ENCODE measurements around the gene OMG.
"Not testable (repeated sequence)": the region's sequence is repeated elsewhere in the genome, so short reads cannot be mapped to it uniquely, and the experiment has no call there.

The OMG gene

GRCh38 chr17:31307640-31308039 is 10.6 kb upstream of the OMG start:
- no peak for DNase-seq

DNA sequence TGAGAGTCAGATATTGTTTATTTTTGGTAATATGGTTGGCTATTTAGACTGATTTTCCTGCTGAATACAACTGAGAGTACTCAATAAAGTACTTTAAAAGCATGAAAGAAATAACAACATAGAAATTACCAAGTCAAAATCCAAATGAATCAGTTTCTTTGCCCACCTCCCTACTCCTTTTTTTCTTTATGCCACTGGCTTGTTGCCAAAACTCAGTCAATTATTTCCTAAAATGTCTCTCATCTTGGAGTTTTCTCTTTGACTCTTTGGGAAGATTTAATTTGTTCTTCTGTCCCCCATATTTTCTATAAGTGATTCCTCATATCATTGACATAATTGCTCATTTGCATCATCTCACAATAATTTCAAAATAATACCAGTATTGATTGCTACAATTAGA is 2.6 kb upstream of the OMG start:
- no peak for DNase-seq

GRCh38 chr17:31296142-31296541 is 897 bp downstream of the OMG start:
- no peak for DNase-seq

DNA sequence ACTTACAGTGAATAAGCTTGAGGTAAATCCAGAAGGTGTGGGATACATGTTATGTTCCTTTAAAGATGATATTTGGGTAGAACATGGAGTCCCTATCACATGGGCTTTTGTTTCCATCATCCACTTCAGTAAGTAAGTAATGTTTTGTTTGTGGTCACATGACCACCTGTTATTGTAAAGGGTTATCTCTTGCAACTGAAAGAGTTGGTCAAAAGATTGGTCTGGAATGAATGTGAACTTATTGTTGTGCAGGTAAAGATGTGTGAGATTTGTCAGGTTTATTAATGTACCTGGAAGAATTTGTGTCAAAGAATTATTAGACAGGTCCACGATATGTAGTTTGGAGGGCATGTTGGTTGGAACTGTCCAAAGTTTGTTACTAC is 1.6 kb downstream of the OMG start:
- no peak for DNase-seq

DNA sequence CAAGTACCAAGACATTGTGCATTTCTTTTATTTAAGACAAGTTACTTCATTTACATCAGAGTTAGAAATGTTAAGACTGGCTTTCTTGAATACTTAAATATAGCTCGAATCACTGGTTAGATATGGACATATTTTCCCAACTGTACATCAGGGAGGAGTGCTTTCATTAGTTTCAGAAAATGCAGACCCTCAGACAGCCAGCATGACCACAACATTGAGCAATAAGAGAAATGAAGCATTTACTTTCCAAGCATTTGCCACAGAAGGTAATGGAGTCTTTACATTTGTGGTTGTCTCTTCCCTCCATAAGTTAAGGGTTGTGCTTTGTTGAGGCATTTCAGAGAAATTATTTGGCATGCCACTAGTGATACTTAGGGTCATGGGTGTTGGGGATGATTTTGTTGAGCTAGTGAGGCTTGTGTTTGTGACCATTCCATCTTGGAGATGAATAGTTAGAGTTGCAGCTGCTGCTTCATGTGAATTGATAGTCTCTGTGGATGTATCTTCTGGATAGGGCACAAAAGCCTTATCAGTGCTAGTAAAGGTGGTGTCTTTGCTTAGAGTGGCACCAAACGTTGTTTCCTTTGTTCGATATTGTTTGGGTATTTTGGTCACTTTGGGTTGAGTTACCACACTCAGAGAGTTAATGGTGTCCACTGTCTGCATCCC is 2.1 kb downstream of the OMG start:
- no peak for DNase-seq

DNA sequence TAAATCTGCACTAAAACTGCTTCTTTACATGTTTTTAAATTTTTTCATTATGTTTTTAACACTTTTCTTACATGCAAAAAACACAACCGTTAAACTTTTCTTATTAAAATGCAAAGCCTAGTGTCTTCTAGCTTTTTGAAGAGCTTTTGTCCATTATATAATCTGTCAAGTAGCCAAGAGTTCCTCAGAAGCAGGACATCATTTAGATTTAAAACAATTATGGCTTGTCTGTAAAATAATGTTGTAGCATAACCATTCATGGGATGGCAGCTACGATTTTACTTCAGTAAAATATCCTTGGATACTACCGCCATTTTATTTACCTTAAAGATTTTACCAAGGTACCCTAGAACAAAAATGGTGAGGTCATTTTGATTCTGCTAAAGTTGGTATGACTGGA is 2.8 kb downstream of the OMG start:
- DNase-seq = no peak

DNA sequence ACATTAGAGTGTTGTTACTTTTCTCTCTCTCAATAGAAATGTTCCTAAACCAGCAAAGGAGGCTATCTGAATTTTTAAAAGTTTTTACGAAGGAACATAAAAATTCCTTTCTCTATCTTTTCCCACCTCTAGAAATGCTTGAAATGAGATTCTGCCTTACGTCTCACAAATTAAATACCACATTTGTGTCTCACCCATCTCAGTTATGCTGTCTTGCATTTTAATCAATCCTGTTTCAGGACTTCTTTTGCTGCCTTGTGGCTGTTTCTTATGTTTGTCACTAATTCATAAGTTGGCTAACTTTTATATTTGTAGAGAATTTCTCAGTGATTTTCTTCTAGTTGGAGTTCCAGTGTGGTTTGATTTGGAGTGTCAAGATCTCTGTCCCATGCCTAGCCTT is 3.5 kb downstream of the OMG start:
- no peak for DNase-seq

GRCh38 chr17:31291820-31292219 is 5.2 kb downstream of the OMG start:
- DNase-seq = no peak

- DNase-seq = no peak
Observed at GRCh38 chr17:31289790-31290189, 7.2 kb downstream of the OMG start.

DNA sequence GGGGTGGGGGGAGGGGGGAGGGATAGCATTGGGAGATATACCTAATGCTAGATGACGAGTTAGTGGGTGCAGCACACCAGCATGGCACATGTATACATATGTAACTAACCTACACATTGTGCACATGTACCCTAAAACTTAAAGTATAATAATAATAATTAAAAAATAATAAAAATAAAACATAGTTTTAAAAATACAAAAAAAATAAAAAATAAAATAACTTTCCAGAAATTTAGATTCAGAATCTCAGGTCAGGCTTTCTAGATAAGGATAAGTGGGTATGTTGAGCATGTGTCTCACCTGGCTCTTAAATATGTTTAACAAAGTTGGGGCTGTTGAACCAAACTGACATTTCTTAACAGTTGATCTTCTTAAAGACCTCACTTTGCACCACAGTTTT is 9.1 kb downstream of the OMG start:
- not testable (repeated sequence) for DNase-seq

GRCh38 chr17:31286587-31286986 is 10.5 kb downstream of the OMG start:
- DNase-seq = no peak

DNA sequence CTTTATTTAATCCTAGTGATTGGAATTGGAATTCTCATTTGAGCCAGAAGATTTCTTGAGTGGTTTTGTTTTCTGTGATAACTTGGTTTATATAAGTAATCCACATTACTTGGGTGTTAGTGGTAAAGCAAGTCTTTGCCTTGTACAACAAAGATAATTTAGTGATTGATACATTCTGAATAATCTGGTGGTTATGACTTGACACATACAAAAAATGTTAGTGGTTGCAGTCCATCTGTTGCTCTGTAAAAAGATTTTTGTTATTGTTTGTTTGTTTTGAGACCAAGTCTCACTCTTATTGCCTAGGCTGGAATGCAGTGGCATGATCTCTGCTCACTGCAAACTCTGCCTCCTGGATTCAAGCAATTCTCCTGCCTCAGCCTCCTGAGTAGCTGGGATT is 13.2 kb downstream of the OMG start:
- DNase-seq = no peak

DNA sequence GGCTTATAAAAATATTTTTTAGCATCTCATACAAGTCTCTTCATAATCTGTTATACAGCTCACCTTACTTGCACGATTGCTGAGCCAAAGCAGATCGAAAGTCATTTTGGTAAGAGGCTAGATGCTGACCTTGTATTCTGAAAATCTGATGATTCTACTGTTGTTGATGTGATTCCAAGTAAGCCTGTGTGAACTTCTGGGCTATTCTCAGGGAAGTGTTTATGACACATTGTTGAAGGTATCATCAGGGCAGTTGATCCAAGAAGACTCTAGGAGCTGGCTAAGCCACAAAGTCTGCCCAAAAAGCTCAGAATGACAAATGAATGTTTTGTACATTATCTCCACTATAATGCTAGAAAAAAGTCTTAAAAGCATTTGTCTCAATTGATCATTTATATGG is 16.0 kb downstream of the OMG start:
- no peak for DNase-seq

DNA sequence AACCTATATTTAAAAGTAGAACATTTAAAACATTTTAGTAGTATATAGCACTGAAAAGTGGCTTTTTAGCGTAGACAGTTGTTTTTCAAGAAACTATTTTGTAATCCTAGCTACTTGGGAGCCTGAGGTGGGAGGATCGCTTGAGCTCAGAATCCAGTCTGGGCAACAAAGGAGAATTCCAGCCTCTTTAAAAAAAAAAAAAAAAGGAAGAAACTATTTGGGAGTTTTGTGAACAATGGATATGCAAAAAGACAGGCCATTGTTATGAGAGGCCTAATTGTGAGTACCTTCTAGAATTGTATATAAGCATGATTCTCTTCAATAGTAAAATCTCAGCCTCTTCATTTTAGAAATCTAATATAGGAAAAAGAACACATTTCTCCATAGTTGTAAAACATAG is 17.6 kb downstream of the OMG start:
- no peak for DNase-seq

GRCh38 chr17:31275116-31275515 is 21.9 kb downstream of the OMG start:
- peak; percentile 72 for DNase-seq

GRCh38 chr17:31274252-31274651 is 22.8 kb downstream of the OMG start:
- DNase-seq = peak; percentile 84

DNA sequence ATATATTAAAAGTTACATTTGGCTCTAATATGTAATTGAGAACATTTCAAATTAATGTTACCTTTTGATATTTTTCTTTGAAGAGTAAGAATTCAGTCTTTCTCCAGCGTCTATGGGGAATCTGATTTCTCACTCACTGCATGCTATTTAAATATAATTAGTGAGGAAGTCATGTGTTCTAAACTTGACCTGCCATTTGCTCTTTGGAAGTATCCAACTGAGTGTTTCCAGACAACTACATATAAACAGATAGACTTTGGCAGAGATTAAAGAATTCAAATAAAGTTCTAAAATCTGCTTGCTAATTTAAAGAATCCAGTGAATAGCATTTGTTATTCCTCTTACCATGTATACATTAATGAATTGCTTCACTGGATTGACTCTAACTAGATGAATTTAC is 23.5 kb downstream of the OMG start:
- no peak for DNase-seq

GRCh38 chr17:31272803-31273202 is 24.2 kb downstream of the OMG start:
- no peak for DNase-seq

DNA sequence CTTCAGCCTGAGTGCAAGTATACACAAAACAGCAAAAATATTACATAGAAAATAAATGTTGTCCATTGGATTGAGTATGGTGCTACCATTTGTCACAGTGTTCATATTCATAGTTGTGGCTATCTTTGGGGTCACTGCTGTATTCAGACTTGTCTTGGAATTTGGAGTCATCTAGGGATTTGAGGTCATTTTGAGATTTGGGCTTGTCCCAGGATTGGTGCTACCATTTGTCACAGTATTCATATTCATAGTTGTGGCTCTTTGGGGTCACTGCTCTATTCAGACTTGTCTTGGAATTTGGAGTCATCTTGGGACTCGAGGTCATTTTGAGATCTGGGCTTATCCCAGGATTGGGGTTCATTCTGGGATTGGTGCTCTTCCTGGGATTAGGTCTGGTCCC is 24.8 kb downstream of the OMG start:
- no peak for DNase-seq

- no peak for DNase-seq
Observed at GRCh38 chr17:31269578-31269983, 27.5 kb downstream of the OMG start.

DNA sequence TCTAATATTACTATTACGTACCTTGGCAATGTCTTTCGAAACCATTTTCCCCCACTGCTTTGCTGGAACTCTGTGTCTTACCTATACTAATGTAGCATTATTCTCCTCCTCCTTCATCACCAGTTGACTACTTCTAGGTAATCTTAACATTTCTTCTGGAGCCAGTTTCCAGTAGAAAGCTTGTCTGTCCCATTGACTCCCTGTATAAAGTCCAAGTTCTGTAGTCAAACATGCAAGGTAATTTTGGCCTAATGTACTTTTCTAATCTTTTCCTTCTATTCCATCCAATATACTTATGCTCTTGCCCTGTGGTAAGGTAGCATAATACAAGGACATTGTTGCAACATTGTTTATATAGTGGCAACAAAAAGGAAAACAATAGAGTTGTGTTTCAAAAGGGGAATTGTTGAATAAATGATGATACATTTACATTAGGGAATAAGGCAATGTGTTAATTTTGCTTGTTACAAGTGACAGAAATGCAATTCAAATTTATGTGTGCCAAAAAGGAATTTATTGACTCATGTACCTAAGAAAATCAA is 27.9 kb downstream of the OMG start:
- DNase-seq = no peak

DNA sequence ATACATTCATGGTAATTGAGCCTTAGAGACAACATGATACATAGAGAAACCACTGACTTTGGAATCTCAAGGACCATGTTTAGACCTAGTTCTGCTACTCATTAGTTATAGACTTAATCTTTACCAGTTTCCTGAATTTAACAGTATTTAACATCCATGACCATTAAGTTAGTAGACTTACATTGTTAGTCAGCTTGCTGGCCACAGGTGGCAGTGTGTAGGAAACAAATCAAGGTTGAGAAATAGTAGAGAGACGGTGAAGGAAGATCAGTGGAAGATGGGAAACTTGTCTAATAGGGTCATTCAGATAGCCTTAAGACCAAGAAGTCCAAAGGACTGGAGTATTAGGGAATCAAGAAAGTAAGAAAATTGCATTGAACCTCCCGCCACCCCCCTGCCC is 31.0 kb downstream of the OMG start:
- DNase-seq = no peak

GRCh38 chr17:31262923-31263322 is 34.1 kb downstream of the OMG start:
- DNase-seq = not testable (repeated sequence)

DNA sequence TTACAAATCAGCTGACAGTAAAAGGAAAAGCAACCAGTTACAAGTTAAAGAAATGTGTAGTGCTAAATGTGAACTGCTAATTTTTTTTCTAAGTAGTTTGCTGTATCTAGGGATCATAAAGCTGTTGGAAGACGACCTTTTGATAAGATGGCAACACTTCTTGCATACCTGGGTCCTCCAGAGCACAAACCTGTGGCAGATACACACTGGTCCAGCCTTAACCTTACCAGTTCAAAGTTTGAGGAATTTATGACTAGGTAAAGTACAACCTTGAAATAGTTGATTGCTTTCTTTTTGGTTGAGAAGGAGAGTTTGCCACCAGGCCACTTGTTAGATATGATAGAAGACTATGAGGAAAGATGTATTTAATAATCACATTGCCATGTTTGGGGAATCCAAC is 35.4 kb downstream of the OMG start:
- DNase-seq = no peak

DNA sequence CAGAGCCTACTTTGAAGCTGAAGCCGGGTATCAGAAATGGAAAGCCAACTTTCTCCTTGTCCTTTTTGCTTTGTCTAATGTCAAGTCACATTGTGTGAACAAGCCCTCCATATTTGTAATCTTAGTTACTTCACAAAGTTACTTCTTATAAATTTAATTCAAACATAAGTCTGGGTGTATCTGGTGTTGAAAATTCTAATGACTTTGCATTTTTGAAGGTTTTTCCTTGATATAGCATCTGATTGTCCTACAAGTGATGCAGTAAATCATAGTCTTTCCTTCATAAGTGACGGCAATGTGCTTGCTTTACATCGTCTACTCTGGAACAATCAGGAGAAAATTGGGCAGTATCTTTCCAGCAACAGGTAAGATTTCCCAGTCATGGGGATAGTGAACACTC is 36.9 kb downstream of the OMG start:
- DNase-seq = no peak
